ENCODE data around the gene PTCHD4. TPM values are rescaled to one million over a fixed set of nuclear protein-coding genes. Genes with fewer than 3 reads are reported as not detected.

Gene PTCHD4
- total and polyA plus RNA-seq, 3 donors from 2014 or later = 0.17 to 1.6 (median 0.68) TPM

DNA sequence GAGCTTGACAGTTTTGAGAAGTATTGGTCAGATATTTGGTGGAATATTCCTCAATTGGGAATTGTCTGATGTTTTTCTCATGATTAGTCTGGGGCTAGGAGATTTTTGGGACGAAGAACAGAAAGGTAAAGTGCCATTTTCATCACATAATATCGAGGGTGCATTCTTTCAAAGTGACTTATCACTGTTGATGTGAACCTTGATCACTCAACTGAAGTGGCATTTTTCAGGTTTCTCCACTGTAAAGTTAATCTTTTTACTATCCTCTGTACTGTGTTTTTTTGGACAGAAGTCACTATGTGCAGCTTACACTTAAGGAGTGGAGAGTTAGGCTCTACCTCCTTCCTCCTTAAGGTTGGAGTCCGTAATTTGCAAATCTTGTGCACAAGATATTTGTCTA, 39.2 kb downstream of the PTCHD4 start:
- no peaks in the 10 kb centered on the region for H3K9me3 ChIP-seq
- no peaks in the 10 kb centered on the region for H3K36me3 ChIP-seq (ENCODE audit: low read depth, missing control alignments)
- WGBS, 2 donors = 69 to 87% methylated on average over 3 of the region's 3 CpGs
- no peak overlapping the region for H3K4me3 ChIP-seq
- intact Hi-C loops (cut with DNase I; ENCODE audit: low total_unique reads) = no loop called here
- no peaks in the 10 kb centered on the region for H3K27me3 ChIP-seq
- no peaks in the 10 kb centered on the region for H3K4me1 ChIP-seq
- H3K27ac ChIP-seq = no peak overlapping the region
- DNase-seq = no peak
- TF ChIP-seq, protein P1, sequence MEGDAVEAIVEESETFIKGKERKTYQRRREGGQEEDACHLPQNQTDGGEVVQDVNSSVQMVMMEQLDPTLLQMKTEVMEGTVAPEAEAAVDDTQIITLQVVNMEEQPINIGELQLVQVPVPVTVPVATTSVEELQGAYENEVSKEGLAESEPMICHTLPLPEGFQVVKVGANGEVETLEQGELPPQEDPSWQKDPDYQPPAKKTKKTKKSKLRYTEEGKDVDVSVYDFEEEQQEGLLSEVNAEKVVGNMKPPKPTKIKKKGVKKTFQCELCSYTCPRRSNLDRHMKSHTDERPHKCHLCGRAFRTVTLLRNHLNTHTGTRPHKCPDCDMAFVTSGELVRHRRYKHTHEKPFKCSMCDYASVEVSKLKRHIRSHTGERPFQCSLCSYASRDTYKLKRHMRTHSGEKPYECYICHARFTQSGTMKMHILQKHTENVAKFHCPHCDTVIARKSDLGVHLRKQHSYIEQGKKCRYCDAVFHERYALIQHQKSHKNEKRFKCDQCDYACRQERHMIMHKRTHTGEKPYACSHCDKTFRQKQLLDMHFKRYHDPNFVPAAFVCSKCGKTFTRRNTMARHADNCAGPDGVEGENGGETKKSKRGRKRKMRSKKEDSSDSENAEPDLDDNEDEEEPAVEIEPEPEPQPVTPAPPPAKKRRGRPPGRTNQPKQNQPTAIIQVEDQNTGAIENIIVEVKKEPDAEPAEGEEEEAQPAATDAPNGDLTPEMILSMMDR (IDR thresholded peaks at IDR 0.05) = no peak
- no peak for TF ChIP-seq POLR2A (IDR thresholded peaks at IDR 0.05)

DNA sequence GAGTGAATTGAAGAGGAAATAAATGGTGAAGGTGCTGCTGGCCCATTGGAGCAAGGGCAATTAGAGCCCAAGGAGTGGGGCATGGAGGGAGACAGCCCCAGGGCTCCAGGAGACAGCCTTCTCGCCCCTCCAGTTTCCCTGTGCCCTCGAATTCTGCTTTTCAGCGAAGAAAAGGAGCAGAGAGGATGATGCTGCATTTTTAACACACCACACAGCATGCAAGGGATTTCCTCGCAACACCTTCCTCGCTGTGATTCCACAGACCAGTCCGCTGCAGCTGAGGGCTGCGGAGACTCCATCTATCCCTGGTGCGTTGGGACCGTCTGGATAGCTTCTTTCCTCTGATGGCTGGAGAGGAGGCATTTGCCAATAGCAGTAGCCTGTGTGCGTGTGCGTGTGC, 41.7 kb downstream of the PTCHD4 start:
- H3K4me3 ChIP-seq = peak overlapping the region; percentile 31 to 42
- peak; percentile 27 for DNase-seq
- H3K36me3 ChIP-seq (ENCODE audit: low read depth, missing control alignments) = no peaks in the 10 kb centered on the region

DNA sequence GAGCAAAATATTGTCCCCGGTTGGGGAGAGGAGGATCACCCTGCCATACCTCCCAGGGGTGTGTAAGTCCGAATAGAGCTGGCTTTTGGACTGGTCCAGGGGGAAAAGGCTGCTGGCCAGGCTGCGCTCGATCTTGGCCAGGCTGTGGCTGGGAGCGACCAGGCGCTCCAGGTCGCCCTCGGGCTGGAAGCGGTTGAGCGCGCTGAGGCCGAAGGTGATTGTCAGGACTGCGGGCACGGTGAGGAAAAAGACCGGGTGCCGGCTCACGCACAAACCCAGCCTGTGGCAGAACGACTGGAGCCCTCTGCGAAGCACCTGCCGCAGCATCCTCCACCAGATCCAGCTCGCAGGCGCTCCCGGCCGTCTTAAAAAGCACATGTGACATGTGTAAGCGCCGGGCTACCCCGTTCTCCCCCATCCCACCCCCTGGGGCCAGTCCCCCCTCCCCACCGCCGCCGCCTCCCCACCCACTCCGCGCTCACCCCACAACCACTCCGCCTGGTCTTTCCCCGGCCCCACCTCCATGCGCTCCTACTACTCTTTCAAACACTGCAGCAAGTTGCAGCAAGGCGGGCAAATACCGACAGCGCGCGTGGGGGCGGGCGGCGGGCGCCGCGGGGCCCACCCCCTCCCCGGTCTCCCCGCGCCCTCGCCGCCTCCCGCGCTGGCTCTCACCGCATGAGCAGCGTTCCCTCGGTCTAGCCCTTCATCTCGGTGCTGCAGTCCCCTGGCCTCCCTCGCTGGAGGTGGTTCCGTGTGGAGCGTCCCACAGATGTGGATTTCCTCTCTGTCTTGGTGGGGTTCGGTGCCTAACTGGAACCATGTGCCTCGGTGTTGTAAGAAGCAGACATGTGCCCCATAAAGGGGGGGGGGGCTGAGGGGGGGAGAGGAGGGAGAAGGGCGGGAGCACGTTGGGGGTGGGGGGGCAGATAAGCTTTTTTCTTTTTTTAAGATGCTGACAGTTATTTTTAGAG, 42.4 kb downstream of the PTCHD4 start:
- no peak overlapping the region for H3K27ac ChIP-seq

More for the DNA sequence above, 41.7 kb downstream of the PTCHD4 start:
- Histone ChIP-seq H3K27me3 (no peaks in the 10 kb centered on the region), H3K27ac (no peak overlapping the region), H3K4me1 (no peaks in the 10 kb centered on the region), H3K9me3 (no peaks in the 10 kb centered on the region)
- TF ChIP-seq, protein P1 (IDR thresholded peaks at IDR 0.05) = no peak
- TF ChIP-seq POLR2A (IDR thresholded peaks at IDR 0.05) = no peak
- WGBS, 2 donors = 16 to 20% methylated on average over 11 of the region's 11 CpGs
- intact Hi-C loops (cut with DNase I; ENCODE audit: low total_unique reads) = no loop called here

DNA sequence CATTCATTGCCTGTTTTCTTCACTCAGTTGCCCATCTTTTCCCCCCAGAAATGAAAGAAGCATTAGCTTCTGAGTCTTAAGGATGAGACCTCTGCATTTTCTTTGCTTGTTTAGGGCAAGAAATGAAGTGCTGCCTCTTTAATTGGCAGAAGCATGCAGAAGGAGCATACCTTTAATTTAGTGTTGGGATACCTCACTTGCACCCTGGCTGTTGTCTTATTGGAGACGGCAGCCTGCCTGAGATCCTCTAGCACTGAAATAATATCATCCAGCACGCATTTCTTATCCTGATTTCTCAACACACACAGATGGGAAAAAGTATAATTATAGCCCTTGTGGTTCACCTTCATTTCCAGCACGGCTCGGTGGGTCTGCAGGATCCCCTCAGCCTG, 43.1 kb downstream of the PTCHD4 start:
- TF ChIP-seq, protein P1 (IDR thresholded peaks at IDR 0.05) = no peak
- TF ChIP-seq POLR2A (IDR thresholded peaks at IDR 0.05) = no peak
- WGBS, 2 donors = 7 to 13% methylated on average over 4 of the region's 4 CpGs
- H3K9me3 ChIP-seq = no peaks in the 10 kb centered on the region
- no peak for DNase-seq
- intact Hi-C loops (cut with DNase I; ENCODE audit: low total_unique reads) = no loop called here
- H3K36me3 ChIP-seq (ENCODE audit: low read depth, missing control alignments) = no peaks in the 10 kb centered on the region
- no peaks in the 10 kb centered on the region for H3K4me1 ChIP-seq
- no peaks in the 10 kb centered on the region for H3K27me3 ChIP-seq
- H3K4me3 ChIP-seq = peak overlapping the region in 1 of 2 donors; percentile 31
- H3K27ac ChIP-seq = no peak overlapping the region

More for the DNA sequence above, 42.4 kb downstream of the PTCHD4 start:
- TF ChIP-seq, protein P1 (IDR thresholded peaks at IDR 0.05) = no peak
- no peak for TF ChIP-seq POLR2A (IDR thresholded peaks at IDR 0.05)
- intact Hi-C loops (cut with DNase I; ENCODE audit: low total_unique reads) = no loop called here
- Histone ChIP-seq H3K36me3 (ENCODE audit: low read depth, missing control alignments) (no peaks in the 10 kb centered on the region), H3K9me3 (no peaks in the 10 kb centered on the region), H3K27me3 (no peaks in the 10 kb centered on the region), H3K4me1 (no peaks in the 10 kb centered on the region), H3K4me3 (peak overlapping the region; percentile 31 to 42)
- DNase-seq = no peak
- 1 to 6% methylated on average over 2 to 64 of the region's 64 CpGs for WGBS, 2 donors

Measured in testis (tissue), 3 donors.